ENCODE data around the gene TBC1D22A. TPM values are rescaled to one million over a fixed set of nuclear protein-coding genes. Genes with fewer than 3 reads are reported as not detected.

Gene TBC1D22A
- total and polyA plus RNA-seq, 4 experiments from 2014 or later, result 20.6 to 49.2 (median 36.7) TPM

- no peaks in the 10 kb centered on the region for H3K4me1 ChIP-seq (ENCODE audit: insufficient read depth, low read length)
- H3K9me3 ChIP-seq (ENCODE audit: control insufficient read depth in 1 of 2, low read length in 2 of 2), result no peaks in the 10 kb centered on the region
- no peak overlapping the region for H3K27ac ChIP-seq (ENCODE audit: low read depth, low read length)
- POLR2A ChIA-PET (ENCODE audit: partially characterized antibody), result no interaction called here
- no peak for DNase-seq
- no peaks in the 10 kb centered on the region for H3K36me3 Mint-ChIP-seq
- H3K4me3 Mint-ChIP-seq, result no peak overlapping the region
- H3K27me3 ChIP-seq (ENCODE audit: insufficient read depth, low read length), result no peaks in the 10 kb centered on the region
- H3K36me3 ChIP-seq (ENCODE audit: insufficient read depth, low read length), result no peaks in the 10 kb centered on the region
- no peaks in the 10 kb centered on the region for H3K27me3 Mint-ChIP-seq
- CTCF ChIA-PET (ENCODE audit: partially characterized antibody), result no interaction called here
- no peak overlapping the region for H3K4me3 ChIP-seq (ENCODE audit: low read length in 2 of 2)
- peaks cover 0 to 1% (median 0%) of the 10 kb centered on the region in 4 donors for H3K4me1 Mint-ChIP-seq
- H3K27ac Mint-ChIP-seq, result no peak overlapping the region
- intact Hi-C loops (cut with micrococcal nuclease), result no loop called here
- H3K9me3 Mint-ChIP-seq, result no peaks in the 10 kb centered on the region
Observed at GRCh38 chr22:47197773-47198500, 435.5 kb downstream of the TBC1D22A start.

- no peaks in the 10 kb centered on the region for H3K36me3 Mint-ChIP-seq
- no peaks in the 10 kb centered on the region for H3K9me3 Mint-ChIP-seq
- no peak overlapping the region for H3K27ac Mint-ChIP-seq
- peaks cover 0 to 1% (median 0%) of the 10 kb centered on the region in 4 donors for H3K4me1 Mint-ChIP-seq
- Histone ChIP-seq H3K4me3 (ENCODE audit: low read length in 2 of 2) (no peak overlapping the region), H3K27me3 (ENCODE audit: insufficient read depth, low read length) (no peaks in the 10 kb centered on the region), H3K9me3 (ENCODE audit: control insufficient read depth in 1 of 2, low read length in 2 of 2) (no peaks in the 10 kb centered on the region), H3K36me3 (ENCODE audit: insufficient read depth, low read length) (no peaks in the 10 kb centered on the region), H3K27ac (ENCODE audit: low read depth, low read length) (no peak overlapping the region), H3K4me1 (ENCODE audit: insufficient read depth, low read length) (no peaks in the 10 kb centered on the region)
- POLR2A ChIA-PET (ENCODE audit: partially characterized antibody), result no interaction called here
- intact Hi-C loops (cut with micrococcal nuclease), result no loop called here
- CTCF ChIA-PET (ENCODE audit: partially characterized antibody), result no interaction called here
- DNase-seq, result no peak
- H3K27me3 Mint-ChIP-seq, result no peaks in the 10 kb centered on the region
- H3K4me3 Mint-ChIP-seq, result no peak overlapping the region
Observed at GRCh38 chr22:47198801-47199251, 436.4 kb downstream of the TBC1D22A start.

- no peaks in the 10 kb centered on the region for H3K27me3 Mint-ChIP-seq
- H3K4me1 Mint-ChIP-seq, result peaks cover 0 to 1% (median 0%) of the 10 kb centered on the region in 4 donors
- DNase-seq, result no peak
Observed at GRCh38 chr22:47199261-47199978, 437.0 kb downstream of the TBC1D22A start.

GRCh38 chr22:47199979-47200272 lies 437.5 kb downstream of the TBC1D22A start:
- Histone ChIP-seq H3K9me3 (ENCODE audit: control insufficient read depth in 1 of 2, low read length in 2 of 2) (no peaks in the 10 kb centered on the region), H3K4me1 (ENCODE audit: insufficient read depth, low read length) (no peaks in the 10 kb centered on the region), H3K4me3 (ENCODE audit: low read length in 2 of 2) (no peak overlapping the region), H3K27ac (ENCODE audit: low read depth, low read length) (no peak overlapping the region), H3K36me3 (ENCODE audit: insufficient read depth, low read length) (no peaks in the 10 kb centered on the region), H3K27me3 (ENCODE audit: insufficient read depth, low read length) (no peaks in the 10 kb centered on the region)
- no peak for DNase-seq
- ChIA-PET CTCF (ENCODE audit: partially characterized antibody) (no interaction called here), POLR2A (ENCODE audit: partially characterized antibody) (no interaction called here)
- H3K27ac Mint-ChIP-seq, result no peak overlapping the region
- H3K27me3 Mint-ChIP-seq, result no peaks in the 10 kb centered on the region
- H3K4me1 Mint-ChIP-seq, result peaks cover 0 to 1% (median 0%) of the 10 kb centered on the region in 4 donors
- H3K4me3 Mint-ChIP-seq, result no peak overlapping the region
- no peaks in the 10 kb centered on the region for H3K9me3 Mint-ChIP-seq
- no peaks in the 10 kb centered on the region for H3K36me3 Mint-ChIP-seq
- intact Hi-C loops (cut with micrococcal nuclease), result no loop called here

More at GRCh38 chr22:47199261-47199978, 437.0 kb downstream of the TBC1D22A start:
- Histone ChIP-seq H3K27me3 (ENCODE audit: insufficient read depth, low read length) (no peaks in the 10 kb centered on the region), H3K36me3 (ENCODE audit: insufficient read depth, low read length) (no peaks in the 10 kb centered on the region), H3K9me3 (ENCODE audit: control insufficient read depth in 1 of 2, low read length in 2 of 2) (no peaks in the 10 kb centered on the region), H3K4me1 (ENCODE audit: insufficient read depth, low read length) (no peaks in the 10 kb centered on the region), H3K27ac (ENCODE audit: low read depth, low read length) (no peak overlapping the region), H3K4me3 (ENCODE audit: low read length in 2 of 2) (no peak overlapping the region)
- Mint-ChIP-seq H3K4me3 (no peak overlapping the region), H3K27ac (no peak overlapping the region), H3K36me3 (no peaks in the 10 kb centered on the region), H3K9me3 (no peaks in the 10 kb centered on the region)
- intact Hi-C loops (cut with micrococcal nuclease), result no loop called here
- ChIA-PET CTCF (ENCODE audit: partially characterized antibody) (no interaction called here), POLR2A (ENCODE audit: partially characterized antibody) (no interaction called here)

- intact Hi-C loops (cut with micrococcal nuclease), result no loop called here
- Mint-ChIP-seq H3K4me3 (no peak overlapping the region), H3K27ac (no peak overlapping the region), H3K27me3 (no peaks in the 10 kb centered on the region), H3K9me3 (no peaks in the 10 kb centered on the region), H3K36me3 (no peaks in the 10 kb centered on the region), H3K4me1 (peaks cover 0 to 1% (median 0%) of the 10 kb centered on the region in 4 donors)
- H3K4me3 ChIP-seq (ENCODE audit: low read length in 2 of 2), result no peak overlapping the region
- no peaks in the 10 kb centered on the region for H3K36me3 ChIP-seq (ENCODE audit: insufficient read depth, low read length)
- H3K27ac ChIP-seq (ENCODE audit: low read depth, low read length), result no peak overlapping the region
- H3K27me3 ChIP-seq (ENCODE audit: insufficient read depth, low read length), result no peaks in the 10 kb centered on the region
- ChIA-PET POLR2A (ENCODE audit: partially characterized antibody) (no interaction called here), CTCF (ENCODE audit: partially characterized antibody) (interaction anchor here (1.3 kb wide), 1 partner anchor 13 kb away, joined by 4 read pairs; no protein-coding TSS in a partner anchor)
- no peaks in the 10 kb centered on the region for H3K9me3 ChIP-seq (ENCODE audit: control insufficient read depth in 1 of 2, low read length in 2 of 2)
- no peak for DNase-seq
- H3K4me1 ChIP-seq (ENCODE audit: insufficient read depth, low read length), result no peaks in the 10 kb centered on the region
Observed at GRCh38 chr22:47200273-47201051, 438.0 kb downstream of the TBC1D22A start.

GRCh38 chr22:47201186-47201995 lies 438.9 kb downstream of the TBC1D22A start:
- H3K4me1 Mint-ChIP-seq, result peaks cover 0 to 1% (median 0%) of the 10 kb centered on the region in 4 donors

More at GRCh38 chr22:47201186-47201995, 438.9 kb downstream of the TBC1D22A start:
- H3K36me3 Mint-ChIP-seq, result no peaks in the 10 kb centered on the region
- Histone ChIP-seq H3K27me3 (ENCODE audit: insufficient read depth, low read length) (no peaks in the 10 kb centered on the region), H3K4me3 (ENCODE audit: low read length in 2 of 2) (no peak overlapping the region), H3K4me1 (ENCODE audit: insufficient read depth, low read length) (no peaks in the 10 kb centered on the region), H3K27ac (ENCODE audit: low read depth, low read length) (no peak overlapping the region), H3K36me3 (ENCODE audit: insufficient read depth, low read length) (no peaks in the 10 kb centered on the region), H3K9me3 (ENCODE audit: control insufficient read depth in 1 of 2, low read length in 2 of 2) (no peaks in the 10 kb centered on the region)
- POLR2A ChIA-PET (ENCODE audit: partially characterized antibody), result no interaction called here
- no peak for DNase-seq
- intact Hi-C loops (cut with micrococcal nuclease), result no loop called here
- peak overlapping the region in 1 of 7 donors; percentile 29 for H3K27ac Mint-ChIP-seq
- no peak overlapping the region for H3K4me3 Mint-ChIP-seq
- H3K27me3 Mint-ChIP-seq, result no peaks in the 10 kb centered on the region
- H3K9me3 Mint-ChIP-seq, result no peaks in the 10 kb centered on the region
- CTCF ChIA-PET (ENCODE audit: partially characterized antibody), result interaction anchor here (1.3 kb wide), 1 partner anchor 12 kb away, joined by 4 read pairs; no protein-coding TSS in a partner anchor

Data from CD4-positive, alpha-beta memory T cell (primary cell).